Measurements from ENCODE around the gene DNAJC1. TPM values are rescaled to one million over a fixed set of nuclear protein-coding genes. Genes with fewer than 3 reads are reported as not detected.

The DNAJC1 gene
- total and polyA plus RNA-seq, 2 of the 8 experiments (the other 6 are each of a cell fraction or from before 2014, with no cell fraction given), result 6.8 to 14.8 TPM

DNA sequence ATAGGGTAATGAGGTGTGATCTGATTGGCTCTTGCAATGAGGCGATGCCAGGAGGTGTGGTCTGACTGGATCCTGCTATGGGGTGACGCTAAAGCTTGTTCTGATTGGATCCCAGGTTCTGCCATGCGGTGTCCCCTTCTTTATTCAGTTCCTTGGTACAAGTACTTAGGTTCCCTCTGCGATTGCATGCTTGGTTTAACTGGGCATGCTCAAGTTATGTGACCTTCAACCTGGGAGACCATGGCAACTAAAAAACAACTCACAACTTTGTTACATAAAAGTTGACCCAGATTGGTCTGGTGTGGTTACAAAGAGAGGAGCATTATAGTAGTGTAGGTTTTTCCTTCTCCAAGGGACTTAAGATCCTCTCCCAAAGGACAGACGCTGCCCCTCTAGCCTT lies 49.5 kb upstream of the DNAJC1 start:
- H3K4me3 ChIP-seq (ENCODE audit: extremely low read depth in 1 of 4, insufficient read depth in 2 of 4, low read depth in 3 of 4, low read length in 4 of 4), result no peak overlapping the region
- no peak overlapping the region for H3K4me2 ChIP-seq (ENCODE audit: insufficient read depth in 1 of 2, low read depth in 2 of 2, low read length in 2 of 2)
- H4K20me1 ChIP-seq (replicated peaks in 1 of 2; ENCODE audit: control insufficient read depth in 1 of 2, insufficient read depth in 2 of 2, low read length in 2 of 2), result no peaks in the 10 kb centered on the region
- no peak overlapping the region for H2BK20ac ChIP-seq (ENCODE audit: low read length)
- no peak for FAIRE-seq
- H3K79me2 ChIP-seq (ENCODE audit: control insufficient read depth in 1 of 2, insufficient read depth in 2 of 2, low read length in 2 of 2), result no peaks in the 10 kb centered on the region
- WGBS, 2 experiments (ENCODE audit: extremely low coverage in 1 of 2, insufficient coverage in 1 of 2, insufficient read length in 1 of 2, insufficient replicate concordance in 2 of 2, low coverage in 1 of 2, low lambda C conversion rate in 2 of 2, missing lambda C conversion rate in 1 of 2), result 91% methylated on average over 5 of the region's 5 CpGs; no CpG with 5 or more reads in 1 of the 2 experiments
- H2BK12ac ChIP-seq (ENCODE audit: low read depth, low read length), result no peak overlapping the region
- H2AK5ac ChIP-seq (ENCODE audit: low read depth, low read length), result no peak overlapping the region
- no peak overlapping the region for H3K14ac ChIP-seq (ENCODE audit: insufficient read length)
- H3K27me3 ChIP-seq (replicated peaks in 1 of 4; ENCODE audit: control insufficient read depth in 3 of 4, extremely low read depth in 1 of 4, insufficient read depth in 3 of 4, low read length in 3 of 4), result no peaks in the 10 kb centered on the region
- no peak overlapping the region for H2AFZ ChIP-seq (ENCODE audit: low read length)
- no peak overlapping the region for H3K27ac ChIP-seq (ENCODE audit: low read depth, low read length)
- peaks cover 6 to 11% of the 10 kb centered on the region in 2 experiments; a peak in 3 of 4 replicates for H3K9me3 ChIP-seq (ENCODE audit: insufficient read depth in 2 of 2, low read depth in 1 of 2, low read length in 1 of 2)
- H3K4ac ChIP-seq (replicated peaks; ENCODE audit: insufficient read length, low read depth, low read length), result no peak overlapping the region
- H3K4me1 ChIP-seq (replicated peaks in 1 of 4; ENCODE audit: control insufficient read depth in 3 of 4, insufficient read depth in 4 of 4, low read length in 3 of 4), result no peaks in the 10 kb centered on the region
- H4K8ac ChIP-seq (ENCODE audit: extremely low read depth, insufficient read depth, low read length), result no peak overlapping the region
- H4K5ac ChIP-seq (ENCODE audit: insufficient read length, low read depth, low read length), result no peak overlapping the region
- DNase-seq (ENCODE audit: low read depth in 1 of 2, low spot score in 2 of 2), result no peak
- no peaks in the 10 kb centered on the region for H3K36me3 ChIP-seq (ENCODE audit: control insufficient read depth in 2 of 4, insufficient read depth in 4 of 4, low read length in 3 of 4)
- H3K9ac ChIP-seq (replicated peaks in 1 of 4; ENCODE audit: extremely low read depth in 1 of 4, low read depth in 3 of 4, low read length in 3 of 4), result no peak overlapping the region
- POLR2A ChIA-PET (ENCODE audit: partially characterized antibody), result no interaction called here
- H4K91ac ChIP-seq (replicated peaks; ENCODE audit: insufficient read length, low read length), result no peak overlapping the region
- no peak overlapping the region for H3K18ac ChIP-seq (ENCODE audit: extremely low read depth, low read length)
- H3K23me2 ChIP-seq (ENCODE audit: low read depth, low read length), result no peaks in the 10 kb centered on the region
- H3K23ac ChIP-seq (ENCODE audit: insufficient read length), result no peak overlapping the region
- CTCF ChIA-PET (ENCODE audit: partially characterized antibody), result no interaction called here
- no peak overlapping the region for H2BK120ac ChIP-seq (replicated peaks; ENCODE audit: low read depth, low read length)
- H3K56ac ChIP-seq (replicated peaks; ENCODE audit: insufficient read length, low read depth, low read length), result no peak overlapping the region
- no peaks in the 10 kb centered on the region for H3K79me1 ChIP-seq (ENCODE audit: low read depth, low read length)
- H2BK5ac ChIP-seq (ENCODE audit: low read depth, low read length), result no peak overlapping the region
- no peak overlapping the region for H2BK15ac ChIP-seq (ENCODE audit: low read length)
- TF ChIP-seq JUN (IDR thresholded peaks at IDR 0.05; ENCODE audit: low read depth, low read length), result no peak
- no peak for TF ChIP-seq SRF (IDR thresholded peaks at IDR 0.05; ENCODE audit: low read depth, low read length)
- TF ChIP-seq, protein P1, sequence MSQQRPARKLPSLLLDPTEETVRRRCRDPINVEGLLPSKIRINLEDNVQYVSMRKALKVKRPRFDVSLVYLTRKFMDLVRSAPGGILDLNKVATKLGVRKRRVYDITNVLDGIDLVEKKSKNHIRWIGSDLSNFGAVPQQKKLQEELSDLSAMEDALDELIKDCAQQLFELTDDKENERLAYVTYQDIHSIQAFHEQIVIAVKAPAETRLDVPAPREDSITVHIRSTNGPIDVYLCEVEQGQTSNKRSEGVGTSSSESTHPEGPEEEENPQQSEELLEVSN (IDR thresholded peaks at IDR 0.05), result no peak
- TF ChIP-seq SAP30 (IDR thresholded peaks at IDR 0.05; ENCODE audit: insufficient read depth, insufficient replicate concordance, low read length), result no peak
- TF ChIP-seq POLR2AphosphoS5 (IDR thresholded peaks at IDR 0.05; ENCODE audit: low read depth, low read length), result no peak
- no peak for TF ChIP-seq RXRA (IDR thresholded peaks at IDR 0.05; ENCODE audit: insufficient read depth, low read depth, low read length)
- TF ChIP-seq CHD1 (IDR thresholded peaks at IDR 0.05; ENCODE audit: low read depth, low read length), result no peak
- no peak for TF ChIP-seq EGR1 (IDR thresholded peaks at IDR 0.05; ENCODE audit: borderline replicate concordance, low read depth, low read length)
- TF ChIP-seq, protein P2, sequence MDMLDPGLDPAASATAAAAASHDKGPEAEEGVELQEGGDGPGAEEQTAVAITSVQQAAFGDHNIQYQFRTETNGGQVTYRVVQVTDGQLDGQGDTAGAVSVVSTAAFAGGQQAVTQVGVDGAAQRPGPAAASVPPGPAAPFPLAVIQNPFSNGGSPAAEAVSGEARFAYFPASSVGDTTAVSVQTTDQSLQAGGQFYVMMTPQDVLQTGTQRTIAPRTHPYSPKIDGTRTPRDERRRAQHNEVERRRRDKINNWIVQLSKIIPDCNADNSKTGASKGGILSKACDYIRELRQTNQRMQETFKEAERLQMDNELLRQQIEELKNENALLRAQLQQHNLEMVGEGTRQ (IDR thresholded peaks at IDR 0.05; ENCODE audit: low read length), result no peak
- TF ChIP-seq, protein P3, sequence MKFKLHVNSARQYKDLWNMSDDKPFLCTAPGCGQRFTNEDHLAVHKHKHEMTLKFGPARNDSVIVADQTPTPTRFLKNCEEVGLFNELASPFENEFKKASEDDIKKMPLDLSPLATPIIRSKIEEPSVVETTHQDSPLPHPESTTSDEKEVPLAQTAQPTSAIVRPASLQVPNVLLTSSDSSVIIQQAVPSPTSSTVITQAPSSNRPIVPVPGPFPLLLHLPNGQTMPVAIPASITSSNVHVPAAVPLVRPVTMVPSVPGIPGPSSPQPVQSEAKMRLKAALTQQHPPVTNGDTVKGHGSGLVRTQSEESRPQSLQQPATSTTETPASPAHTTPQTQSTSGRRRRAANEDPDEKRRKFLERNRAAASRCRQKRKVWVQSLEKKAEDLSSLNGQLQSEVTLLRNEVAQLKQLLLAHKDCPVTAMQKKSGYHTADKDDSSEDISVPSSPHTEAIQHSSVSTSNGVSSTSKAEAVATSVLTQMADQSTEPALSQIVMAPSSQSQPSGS (IDR thresholded peaks at IDR 0.05; ENCODE audit: low read length), result no peak
- TF ChIP-seq SIN3A (conservative IDR thresholded peaks at IDR 0.05 in 1 of 2, IDR thresholded peaks at IDR 0.05 in 1 of 2; ENCODE audit: low read depth in 1 of 2, low read length in 2 of 2), result no peak
